K562 (cell line): ENCODE data around the gene DBNL. TPM values are rescaled to one million over a fixed set of nuclear protein-coding genes. Genes with fewer than 3 reads are reported as not detected.
A peak's percentile ranks its signal among the peaks of the same experiment; 100 is the strongest.

Source experiments
- ATAC-seq: fragments of 200-7000 bp; cut with Tn5 transposase; 3 replicates; pipeline ENCODE4 v1.9.1; 2020; ENCODE audit warnings: moderate library complexity
- BruUV-seq: library from RNA; stranded (reverse); fragments of 400-500 nt; replicated peaks from 2 replicates; lab custom pipeline; 2021; lab: Mats Ljungman, UMichigan
- CTCF ChIA-PET: fragments of 300-600 bp; formaldehyde crosslinking; extraction: SDS; loops from one replicate; lab custom pipeline; 2021; ENCODE audit warnings: low intra/inter-chr PET ratio; lab: Yijun Ruan, JAX
- POLR2A ChIA-PET: fragments of 300-600, 350-650 bp; sonication (Branson Sonifier 250); formaldehyde crosslinking; extraction: SDS; loops from one replicate; lab custom pipeline; 2021; ENCODE audit warnings: antibody characterized with exemption, inconsistent platforms; lab: Yijun Ruan, JAX
- DNase-seq, 4 experiments: peaks; one replicate each; pipeline versions ENCODE4 v3.0.0 to v3.0.0-alpha.2; 2011 to 2018; ENCODE audit warnings: low spot score in 3 of 4, mixed read lengths in 3 of 4; ENCODE audit errors: extremely low read depth in 1 of 4
- FAIRE-seq: peaks from 2 replicates; lab custom pipeline; 2011; peaks lifted over from hg19 to GRCh38; lab: Jason Lieb, UNC
- H2AFZ ChIP-seq: 2 replicates; pipeline ENCODE4 v1.6.0; 2011; ENCODE audit warnings: low read depth, low read length, control low read depth, inconsistent platforms
- H3K27ac ChIP-seq: fragments of 200-600 bp; 3 replicates; pipeline ENCODE4 v1.8.0; 2011; ENCODE audit warnings: low read depth, mild to moderate bottlenecking, control low read depth, inconsistent platforms, low read length, moderate library complexity, mixed read lengths; ENCODE audit errors: extremely low read depth
- H3K27me3 ChIP-seq, 2 experiments: fragments of 300-600 bp in 1 of 2; 2 replicates in 1 of 2; 3 replicates in 1 of 2; pipeline versions ENCODE4 v1.6.0 to v1.8.0; 2011; ENCODE audit warnings: inconsistent platforms in 2 of 2, low read length in 2 of 2, mild to moderate bottlenecking in 1 of 2, mixed read lengths in 1 of 2, moderate library complexity in 1 of 2; ENCODE audit not compliant: control insufficient read depth in 2 of 2, insufficient read depth in 2 of 2
- H3K36me3 ChIP-seq: fragments of 300-600 bp; 3 replicates; pipeline ENCODE4 v1.8.0; 2011; ENCODE audit warnings: mild to moderate bottlenecking, low read length, inconsistent platforms; ENCODE audit not compliant: control insufficient read depth, insufficient read depth
- H3K4me1 ChIP-seq, 2 experiments: fragments of 200-600 bp in 1 of 2; replicated peaks in 1 of 2; 2 replicates in 1 of 2; 3 replicates in 1 of 2; pipeline versions ENCODE4 v1.5.1 to v1.8.0; 2011; ENCODE audit warnings: inconsistent platforms in 2 of 2, low read length in 2 of 2, mild to moderate bottlenecking in 1 of 2, mixed read lengths in 1 of 2, moderate library complexity in 1 of 2; ENCODE audit not compliant: control insufficient read depth in 2 of 2, insufficient read depth in 2 of 2
- H3K4me2 ChIP-seq: 2 replicates; pipeline ENCODE4 v1.6.1; 2011; ENCODE audit warnings: low read length, control low read depth, inconsistent platforms, mixed read lengths; ENCODE audit not compliant: insufficient read depth
- H3K4me3 ChIP-seq: fragments of 200-600 bp; sonication (generic), shearing (Covaris generic); 2 replicates; pipeline ENCODE4 v1.5.1; 2016; ENCODE audit warnings: control low read depth, inconsistent platforms
- H3K79me2 ChIP-seq: fragments of 200-600 bp; 3 replicates; pipeline ENCODE4 v1.8.0; 2011; ENCODE audit warnings: low read length, inconsistent platforms; ENCODE audit not compliant: control insufficient read depth, insufficient read depth
- H3K9ac ChIP-seq, 2 experiments: 2 replicates each; pipeline versions ENCODE4 v1.6.0 to v1.6.1; 2011; ENCODE audit warnings: low read depth in 2 of 2, low read length in 2 of 2, control low read depth in 1 of 2, inconsistent platforms in 1 of 2, mild to moderate bottlenecking in 1 of 2, mixed read lengths in 1 of 2; ENCODE audit not compliant: insufficient read depth in 1 of 2
- H3K9me1 ChIP-seq: one replicate; pipeline ENCODE4 v1.6.0; 2011; ENCODE audit warnings: inconsistent platforms, mild to moderate bottlenecking, low read length, moderate library complexity; ENCODE audit not compliant: control insufficient read depth, insufficient read depth
- H3K9me3 ChIP-seq: replicated peaks from 2 replicates; pipeline ENCODE4 v1.5.1; 2011; ENCODE audit warnings: low read depth, low read length, inconsistent platforms; ENCODE audit not compliant: control insufficient read depth, insufficient read depth
- H4K20me1 ChIP-seq: replicated peaks from 2 replicates; pipeline ENCODE4 v1.6.1; 2011; ENCODE audit warnings: low read length, inconsistent platforms, mixed read lengths; ENCODE audit not compliant: control insufficient read depth, insufficient read depth
- ADNP ChIP-seq: fragments of 200-800 bp; sonication (Bioruptor generic); IDR thresholded peaks from 2 replicates; pipeline ENCODE4 v1.6.1; 2016; ENCODE audit warnings: missing genetic modification characterization, missing compliant biosample characterization
- FOXJ3 ChIP-seq: sonication (generic); formaldehyde crosslinking; IDR thresholded peaks from 2 replicates; pipeline ENCODE4 v1.4.0; 2020; ENCODE audit warnings: mild to moderate bottlenecking, missing genetic modification reagents
- LARP7 ChIP-seq: fragments of 450-650 bp; IDR thresholded peaks from 2 replicates; pipeline ENCODE4 v1.6.1; 2016
- NCOA1 ChIP-seq: fragments of 450-650 bp; IDR thresholded peaks from 2 replicates; pipeline ENCODE4 v1.6.1; 2016; ENCODE audit warnings: low read depth
- NR2C1 ChIP-seq, 2 experiments: fragments of 450-650 bp; IDR thresholded peaks; 2 replicates each; pipeline ENCODE4 v1.6.1; 2017; ENCODE audit warnings: mild to moderate bottlenecking in 2 of 2, antibody characterized with exemption in 1 of 2, inconsistent platforms in 1 of 2, missing compliant biosample characterization in 1 of 2, missing genetic modification characterization in 1 of 2
- PHF20 ChIP-seq: fragments of 450-650 bp; IDR thresholded peaks from 2 replicates; pipeline ENCODE4 v1.6.1; 2018; ENCODE audit not compliant: partially characterized antibody
- PHTF2 ChIP-seq: fragments of 250-450 bp; sonication (Bioruptor Pico); IDR thresholded peaks from 2 replicates; pipeline ENCODE4 v1.5.0; 2021; ENCODE audit warnings: mild to moderate bottlenecking
- SAFB2 ChIP-seq: fragments of 200-400 bp; formaldehyde crosslinking; IDR thresholded peaks from 2 replicates; pipeline ENCODE4 v1.6.1; 2018; ENCODE audit warnings: borderline replicate concordance, low read length, low read depth, moderate library complexity; ENCODE audit not compliant: severe bottlenecking
- SETDB1 ChIP-seq: IDR thresholded peaks from one replicate; pipeline ENCODE4 v1.6.1; 2012; ENCODE audit warnings: low read length, control low read depth, inconsistent platforms
- SRSF3 ChIP-seq: fragments of 200-400 bp; formaldehyde crosslinking; IDR thresholded peaks from 2 replicates; pipeline ENCODE4 v1.6.1; 2016; ENCODE audit warnings: mild to moderate bottlenecking, low read length, moderate library complexity; ENCODE audit not compliant: insufficient read depth
- U2AF1 ChIP-seq: fragments of 200-400 bp; formaldehyde crosslinking; optimal IDR thresholded peaks from 2 replicates; pipeline ENCODE3; 2017; ENCODE audit warnings: mild to moderate bottlenecking, low read depth, low read length, moderate library complexity
- WGBS: fragments of 100-300 bp; shearing (Covaris generic); methylation state at CpG from one replicate; pipeline ENCODE4 v1.1.6; 2016; ENCODE audit warnings: low coverage, mixed read lengths; ENCODE audit not compliant: insufficient coverage; ENCODE audit errors: missing lambda C conversion rate; 5-methylcytosine and 5-hydroxymethylcytosine counted together
- in situ Hi-C: fragments of 300-500 bp; cut with MboI; formaldehyde crosslinking; loops from 4 replicates; pipeline ENCODE4 v1.15.0; 2018; ENCODE audit warnings: inconsistent platforms, mixed read lengths
- intact Hi-C: fragments of 100-400 bp; cut with micrococcal nuclease; formaldehyde crosslinking; loops from 2 replicates; pipeline ENCODE4 v1.14.2; 2022
- polyA plus RNA-seq, 8 experiments: library from polyadenylated mRNA; depleted of rRNA in 4 of 8; stranded (reverse) in 5 of 8; unstranded in 3 of 8; fragments of >200 nt; fragmentation: Nextera tagmentation in 2 of 8; fragmentation: Illumina TruSeq in 1 of 8; extraction: Ambion mirVana in 2 of 8; extraction: Trizol in 1 of 8; gene quantifications; 2 replicates each; pipeline versions ENCODE4 v1.2.1 to v1.2.3, GENCODE V29; 2011 to 2014; ENCODE audit warnings: inconsistent platforms in 1 of 8, missing spikeins in 1 of 8
- total RNA-seq, 7 experiments: library from RNA; depleted of rRNA in 6 of 7; stranded (reverse); fragments of >200 nt in 6 of 7; fragmentation: Illumina TruSeq in 2 of 7; extraction: Trizol in 2 of 7; gene quantifications; 2 replicates each; pipeline versions ENCODE4 v1.2.1 to v1.2.3, GENCODE V29; 2011 to 2021; ENCODE audit warnings: low replicate concordance in 1 of 7
- TF ChIP-seq, protein P1 (sequence below): sonication (generic); IDR thresholded peaks from 2 replicates; pipeline ENCODE4 v1.6.1; 2016
- TF ChIP-seq, protein P2 (sequence below): fragments of 450-650 bp; formaldehyde crosslinking; IDR thresholded peaks from 2 replicates; pipeline ENCODE4 v1.4.0; 2022; ENCODE audit warnings: missing genetic modification characterization
- TF ChIP-seq, protein P3 (sequence below): fragments of 450-650 bp; conservative IDR thresholded peaks from 2 replicates; pipeline ENCODE4 v1.6.1; 2016; ENCODE audit warnings: missing genetic modification characterization, low read depth, mild to moderate bottlenecking, missing compliant biosample characterization, moderate library complexity
- TF ChIP-seq, protein P4 (sequence below): fragments of 250-450 bp; sonication (Bioruptor Pico); IDR thresholded peaks from 2 replicates; pipeline ENCODE4 v1.5.0; 2021
- TF ChIP-seq, protein P5 (sequence below): fragments of 250-450 bp; sonication (Bioruptor Pico); IDR thresholded peaks from 2 replicates; pipeline ENCODE4 v1.8.0; 2022; ENCODE audit warnings: inconsistent platforms, mild to moderate bottlenecking, moderate library complexity, borderline replicate concordance
- TF ChIP-seq, protein P6 (sequence below): sonication (generic); formaldehyde crosslinking; IDR thresholded peaks from 2 replicates; pipeline ENCODE4 v1.5.0; 2020; ENCODE audit warnings: missing genetic modification reagents

DBNL gene
- total and polyA plus RNA-seq, 9 of the 15 experiments (the other 6 are each of a cell fraction or from before 2014, with no cell fraction given): 1.9 to 65.1 (median 38.9) TPM

DNA sequence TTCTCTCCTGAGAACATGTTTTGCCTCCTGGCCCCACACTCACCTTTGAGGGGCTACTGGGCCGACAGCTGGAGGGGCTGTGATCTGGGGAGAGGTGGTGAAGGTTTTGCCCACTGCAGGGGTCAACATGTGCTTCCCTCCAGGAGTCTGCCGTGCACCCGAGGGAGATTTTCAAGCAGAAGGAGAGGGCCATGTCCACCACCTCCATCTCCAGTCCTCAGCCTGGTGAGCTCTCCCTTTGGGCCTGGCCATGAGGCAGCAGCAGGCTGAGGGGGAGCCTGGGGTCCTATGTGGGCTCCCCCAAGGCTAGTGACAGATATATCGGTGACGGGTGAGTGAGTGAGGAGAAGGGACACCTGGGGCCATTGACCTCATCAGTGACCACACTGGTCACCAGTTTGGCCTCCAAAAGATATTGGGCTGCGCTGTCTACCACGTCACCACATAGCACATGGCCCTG, 14.3 kb downstream of the DBNL start:
- no peaks in the 10 kb centered on the region for H3K79me2 ChIP-seq
- ATAC-seq: no peak
- H3K9me1 ChIP-seq: no peaks in the 10 kb centered on the region
- WGBS: 95% methylated on average over 7 of the region's 7 CpGs
- H3K36me3 ChIP-seq: peaks cover 71% of the 10 kb centered on the region; the same call in 2 of the 3 replicates
- no peak overlapping the region for H3K27ac ChIP-seq
- peaks cover 3% of the 10 kb centered on the region; the same call in 1 of the 2 replicates for H4K20me1 ChIP-seq
- H3K27me3 ChIP-seq: no peaks in the 10 kb centered on the region
- no peaks in the 10 kb centered on the region for H3K9me3 ChIP-seq
- no peak overlapping the region for H2AFZ ChIP-seq
- H3K4me1 ChIP-seq: peaks cover 0 to 17% of the 10 kb centered on the region in 2 experiments; a peak in 1 of 5 replicates
- intact Hi-C loops (no loop called here), in situ Hi-C loops (no loop called here)
- no peak for FAIRE-seq
- no peak overlapping the region for H3K4me3 ChIP-seq
- H3K4me2 ChIP-seq: no peak overlapping the region
- BruUV-seq: no TSS peak
- H3K9ac ChIP-seq: peak overlapping the region in 1 of 2 experiments; percentile 17; a peak in 2 of 4 replicates
- ChIA-PET CTCF (no interaction called here), POLR2A (no interaction called here)
- DNase-seq: no peak
- TF ChIP-seq, protein P1, sequence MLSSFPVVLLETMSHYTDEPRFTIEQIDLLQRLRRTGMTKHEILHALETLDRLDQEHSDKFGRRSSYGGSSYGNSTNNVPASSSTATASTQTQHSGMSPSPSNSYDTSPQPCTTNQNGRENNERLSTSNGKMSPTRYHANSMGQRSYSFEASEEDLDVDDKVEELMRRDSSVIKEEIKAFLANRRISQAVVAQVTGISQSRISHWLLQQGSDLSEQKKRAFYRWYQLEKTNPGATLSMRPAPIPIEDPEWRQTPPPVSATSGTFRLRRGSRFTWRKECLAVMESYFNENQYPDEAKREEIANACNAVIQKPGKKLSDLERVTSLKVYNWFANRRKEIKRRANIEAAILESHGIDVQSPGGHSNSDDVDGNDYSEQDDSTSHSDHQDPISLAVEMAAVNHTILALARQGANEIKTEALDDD: no peak
- TF ChIP-seq NCOA1: no peak
- TF ChIP-seq, protein P2, sequence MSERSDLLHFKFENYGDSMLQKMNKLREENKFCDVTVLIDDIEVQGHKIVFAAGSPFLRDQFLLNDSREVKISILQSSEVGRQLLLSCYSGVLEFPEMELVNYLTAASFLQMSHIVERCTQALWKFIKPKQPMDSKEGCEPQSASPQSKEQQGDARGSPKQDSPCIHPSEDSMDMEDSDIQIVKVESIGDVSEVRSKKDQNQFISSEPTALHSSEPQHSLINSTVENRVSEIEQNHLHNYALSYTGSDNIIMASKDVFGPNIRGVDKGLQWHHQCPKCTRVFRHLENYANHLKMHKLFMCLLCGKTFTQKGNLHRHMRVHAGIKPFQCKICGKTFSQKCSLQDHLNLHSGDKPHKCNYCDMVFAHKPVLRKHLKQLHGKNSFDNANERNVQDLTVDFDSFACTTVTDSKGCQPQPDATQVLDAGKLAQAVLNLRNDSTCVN (CRISPR knock-in tag): no peak
- TF ChIP-seq, protein P3, sequence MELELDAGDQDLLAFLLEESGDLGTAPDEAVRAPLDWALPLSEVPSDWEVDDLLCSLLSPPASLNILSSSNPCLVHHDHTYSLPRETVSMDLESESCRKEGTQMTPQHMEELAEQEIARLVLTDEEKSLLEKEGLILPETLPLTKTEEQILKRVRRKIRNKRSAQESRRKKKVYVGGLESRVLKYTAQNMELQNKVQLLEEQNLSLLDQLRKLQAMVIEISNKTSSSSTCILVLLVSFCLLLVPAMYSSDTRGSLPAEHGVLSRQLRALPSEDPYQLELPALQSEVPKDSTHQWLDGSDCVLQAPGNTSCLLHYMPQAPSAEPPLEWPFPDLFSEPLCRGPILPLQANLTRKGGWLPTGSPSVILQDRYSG: no peak
- TF ChIP-seq ADNP: no peak
- TF ChIP-seq PHF20: no peak
- TF ChIP-seq PHTF2 (CRISPR knock-in tag): no peak
- TF ChIP-seq SAFB2: no peak
- no peak for TF ChIP-seq FOXJ3 (CRISPR knock-in tag)
- no peak for TF ChIP-seq NR2C1 (IDR thresholded peaks at IDR 0.05)
- TF ChIP-seq NR2C1 (tag; IDR thresholded peaks at IDR 0.05): no peak
- TF ChIP-seq, protein P4, sequence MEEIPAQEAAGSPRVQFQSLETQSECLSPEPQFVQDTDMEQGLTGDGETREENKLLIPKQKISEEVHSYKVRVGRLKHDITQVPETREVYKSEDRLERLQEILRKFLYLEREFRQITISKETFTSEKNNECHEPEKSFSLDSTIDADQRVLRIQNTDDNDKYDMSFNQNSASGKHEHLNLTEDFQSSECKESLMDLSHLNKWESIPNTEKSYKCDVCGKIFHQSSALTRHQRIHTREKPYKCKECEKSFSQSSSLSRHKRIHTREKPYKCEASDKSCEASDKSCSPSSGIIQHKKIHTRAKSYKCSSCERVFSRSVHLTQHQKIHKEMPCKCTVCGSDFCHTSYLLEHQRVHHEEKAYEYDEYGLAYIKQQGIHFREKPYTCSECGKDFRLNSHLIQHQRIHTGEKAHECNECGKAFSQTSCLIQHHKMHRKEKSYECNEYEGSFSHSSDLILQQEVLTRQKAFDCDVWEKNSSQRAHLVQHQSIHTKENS (CRISPR knock-in tag): no peak
- TF ChIP-seq LARP7: no peak
- TF ChIP-seq, protein P5, sequence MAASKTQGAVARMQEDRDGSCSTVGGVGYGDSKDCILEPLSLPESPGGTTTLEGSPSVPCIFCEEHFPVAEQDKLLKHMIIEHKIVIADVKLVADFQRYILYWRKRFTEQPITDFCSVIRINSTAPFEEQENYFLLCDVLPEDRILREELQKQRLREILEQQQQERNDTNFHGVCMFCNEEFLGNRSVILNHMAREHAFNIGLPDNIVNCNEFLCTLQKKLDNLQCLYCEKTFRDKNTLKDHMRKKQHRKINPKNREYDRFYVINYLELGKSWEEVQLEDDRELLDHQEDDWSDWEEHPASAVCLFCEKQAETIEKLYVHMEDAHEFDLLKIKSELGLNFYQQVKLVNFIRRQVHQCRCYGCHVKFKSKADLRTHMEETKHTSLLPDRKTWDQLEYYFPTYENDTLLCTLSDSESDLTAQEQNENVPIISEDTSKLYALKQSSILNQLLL (CRISPR knock-in tag): no peak
- TF ChIP-seq, protein P6, sequence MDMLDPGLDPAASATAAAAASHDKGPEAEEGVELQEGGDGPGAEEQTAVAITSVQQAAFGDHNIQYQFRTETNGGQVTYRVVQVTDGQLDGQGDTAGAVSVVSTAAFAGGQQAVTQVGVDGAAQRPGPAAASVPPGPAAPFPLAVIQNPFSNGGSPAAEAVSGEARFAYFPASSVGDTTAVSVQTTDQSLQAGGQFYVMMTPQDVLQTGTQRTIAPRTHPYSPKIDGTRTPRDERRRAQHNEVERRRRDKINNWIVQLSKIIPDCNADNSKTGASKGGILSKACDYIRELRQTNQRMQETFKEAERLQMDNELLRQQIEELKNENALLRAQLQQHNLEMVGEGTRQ (CRISPR knock-in tag): no peak
- no peak for TF ChIP-seq SETDB1
- no peak for TF ChIP-seq U2AF1
- TF ChIP-seq SRSF3: no peak
